GM12872 (cell line): ENCODE results near the gene TAOK1.

Source experiments
- TF ChIP-seq, protein P1 (sequence below): IDR thresholded peaks from 3 replicates; pipeline ENCODE4 v1.5.1; 2011; ENCODE audit warnings: low read depth, mild to moderate bottlenecking, low read length, moderate library complexity; ENCODE audit not compliant: insufficient read depth

Gene TAOK1

DNA sequence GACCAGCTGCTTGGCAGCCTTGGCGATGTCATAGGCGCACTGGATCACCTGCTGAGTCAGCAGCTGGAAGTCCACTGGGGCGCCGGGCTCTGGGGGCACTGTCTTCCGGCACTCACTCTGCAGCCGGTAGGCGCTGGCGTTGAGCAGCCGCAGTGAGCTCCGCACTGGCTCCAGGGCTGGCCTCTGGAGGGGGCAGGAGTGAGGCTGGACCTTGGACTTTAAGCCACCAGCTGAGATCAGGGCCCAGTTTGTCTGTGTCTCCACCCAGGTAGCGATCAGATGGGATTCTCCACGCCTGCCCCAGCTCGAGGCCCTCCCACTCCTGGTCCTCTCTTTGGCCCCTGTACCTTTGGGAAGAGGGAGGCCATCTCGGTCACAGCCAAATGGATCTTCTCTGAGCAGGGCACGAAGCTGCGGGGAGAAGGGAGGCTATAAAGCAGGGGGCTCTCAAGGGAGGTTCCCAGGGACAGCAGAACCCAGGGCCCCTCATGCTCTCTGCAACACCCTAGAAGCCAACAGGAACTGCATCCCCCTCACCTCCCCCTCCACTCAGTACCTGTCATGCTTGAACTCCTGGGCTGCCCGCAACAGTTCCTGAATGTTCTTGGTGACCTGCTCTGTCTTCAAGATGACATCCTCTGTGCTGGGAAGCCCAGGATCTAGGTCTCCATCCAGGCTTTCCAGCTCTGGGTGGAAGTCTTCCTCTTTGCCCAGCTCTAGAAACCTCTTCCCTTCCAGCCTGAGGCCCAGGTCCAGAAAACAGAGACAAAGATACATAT is 184.8 kb downstream of the TAOK1 start:
- TF ChIP-seq, protein P1, sequence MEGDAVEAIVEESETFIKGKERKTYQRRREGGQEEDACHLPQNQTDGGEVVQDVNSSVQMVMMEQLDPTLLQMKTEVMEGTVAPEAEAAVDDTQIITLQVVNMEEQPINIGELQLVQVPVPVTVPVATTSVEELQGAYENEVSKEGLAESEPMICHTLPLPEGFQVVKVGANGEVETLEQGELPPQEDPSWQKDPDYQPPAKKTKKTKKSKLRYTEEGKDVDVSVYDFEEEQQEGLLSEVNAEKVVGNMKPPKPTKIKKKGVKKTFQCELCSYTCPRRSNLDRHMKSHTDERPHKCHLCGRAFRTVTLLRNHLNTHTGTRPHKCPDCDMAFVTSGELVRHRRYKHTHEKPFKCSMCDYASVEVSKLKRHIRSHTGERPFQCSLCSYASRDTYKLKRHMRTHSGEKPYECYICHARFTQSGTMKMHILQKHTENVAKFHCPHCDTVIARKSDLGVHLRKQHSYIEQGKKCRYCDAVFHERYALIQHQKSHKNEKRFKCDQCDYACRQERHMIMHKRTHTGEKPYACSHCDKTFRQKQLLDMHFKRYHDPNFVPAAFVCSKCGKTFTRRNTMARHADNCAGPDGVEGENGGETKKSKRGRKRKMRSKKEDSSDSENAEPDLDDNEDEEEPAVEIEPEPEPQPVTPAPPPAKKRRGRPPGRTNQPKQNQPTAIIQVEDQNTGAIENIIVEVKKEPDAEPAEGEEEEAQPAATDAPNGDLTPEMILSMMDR: no peak

DNA sequence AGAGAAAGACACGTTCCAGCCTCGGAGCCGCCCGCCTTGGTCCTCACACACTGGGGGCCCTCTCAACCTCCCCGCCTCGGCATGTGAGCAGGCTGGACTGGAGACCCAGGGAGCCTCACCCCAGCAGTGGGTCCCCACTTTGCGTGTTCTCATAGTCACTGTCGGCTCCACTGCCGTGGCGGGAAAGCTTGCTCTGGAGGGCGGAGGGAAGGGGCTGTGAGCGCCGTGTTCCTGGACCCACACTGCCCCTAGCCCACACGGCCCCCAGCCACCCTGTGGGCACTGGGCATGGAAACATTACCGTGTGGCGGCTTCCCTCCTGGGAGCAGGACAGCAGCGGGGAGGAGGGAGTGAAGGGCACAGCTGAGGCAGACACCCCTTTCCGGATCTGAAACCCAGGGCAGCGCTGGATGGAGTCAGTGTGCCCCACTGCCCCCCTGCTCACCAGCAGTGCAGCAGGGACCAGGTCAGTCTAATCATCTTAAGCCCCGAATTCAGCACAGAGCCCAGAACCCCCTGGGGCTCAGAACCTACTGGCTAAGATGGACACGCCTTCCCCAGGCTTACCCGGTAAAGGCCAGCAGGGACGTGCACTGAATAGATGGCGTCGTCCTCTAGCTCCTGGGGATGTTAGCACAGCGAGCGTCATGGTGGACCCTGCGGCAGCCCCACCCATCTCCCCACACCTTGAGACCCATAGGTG is 185.5 kb downstream of the TAOK1 start:
- TF ChIP-seq, protein P1: no peak

DNA sequence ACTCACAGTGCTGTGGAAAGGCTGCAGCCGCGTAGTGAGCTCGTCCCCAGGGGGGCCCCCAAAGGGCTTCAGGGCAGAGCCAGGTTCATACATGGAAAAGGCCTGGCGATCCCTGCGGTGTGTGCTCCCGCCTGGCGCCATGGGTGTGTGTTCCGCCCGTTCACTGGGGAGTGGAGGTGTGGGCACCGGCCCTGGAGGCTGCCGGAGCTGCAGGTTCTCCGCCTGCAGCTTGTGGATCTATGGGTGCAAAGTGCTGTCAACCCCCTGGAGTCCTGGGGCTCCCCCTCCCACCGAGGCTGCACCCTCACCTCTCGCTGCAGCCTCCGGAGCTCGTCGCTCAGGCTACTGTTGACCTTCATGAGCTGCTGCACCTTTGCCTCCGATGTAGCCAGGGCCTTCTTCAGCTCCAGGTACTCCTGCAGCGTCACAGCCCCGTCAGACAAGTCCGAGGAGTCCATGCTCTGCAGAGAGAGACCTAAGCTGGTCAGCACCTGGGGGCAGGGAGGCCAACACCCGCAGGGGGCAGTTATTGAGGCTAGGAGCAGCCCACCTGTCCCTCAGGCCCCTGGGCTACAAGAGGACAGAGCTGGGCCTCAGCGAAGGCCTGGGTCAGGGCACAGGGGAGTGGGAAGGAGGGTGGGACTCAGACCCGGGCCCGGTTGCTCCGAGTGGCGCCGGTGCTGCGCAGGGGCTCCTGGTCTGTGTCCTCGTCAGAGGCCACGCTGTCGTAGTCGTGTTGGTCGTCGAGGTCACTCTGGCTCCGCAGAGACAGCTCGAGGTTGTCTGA is 186.2 kb downstream of the TAOK1 start:
- TF ChIP-seq, protein P1: no peak

DNA sequence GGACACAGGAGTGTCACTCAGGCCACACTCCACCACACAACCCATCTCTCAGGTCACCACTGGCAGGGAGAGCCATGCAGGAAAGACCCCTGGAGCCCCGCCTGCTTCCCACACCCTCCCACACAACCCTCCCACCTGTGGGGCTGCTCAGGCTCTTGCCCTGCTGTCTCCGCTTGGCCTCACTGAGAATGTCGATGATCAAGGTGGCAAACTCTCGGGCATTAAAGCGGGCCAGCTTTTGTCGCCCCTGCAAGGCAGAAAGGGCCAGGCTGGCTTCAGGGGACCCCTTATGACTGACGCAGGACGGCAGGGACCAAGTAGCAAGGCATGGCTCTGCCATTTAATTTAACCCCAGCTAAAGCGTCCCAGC is 186.8 kb downstream of the TAOK1 start:
- TF ChIP-seq, protein P1: no peak

DNA sequence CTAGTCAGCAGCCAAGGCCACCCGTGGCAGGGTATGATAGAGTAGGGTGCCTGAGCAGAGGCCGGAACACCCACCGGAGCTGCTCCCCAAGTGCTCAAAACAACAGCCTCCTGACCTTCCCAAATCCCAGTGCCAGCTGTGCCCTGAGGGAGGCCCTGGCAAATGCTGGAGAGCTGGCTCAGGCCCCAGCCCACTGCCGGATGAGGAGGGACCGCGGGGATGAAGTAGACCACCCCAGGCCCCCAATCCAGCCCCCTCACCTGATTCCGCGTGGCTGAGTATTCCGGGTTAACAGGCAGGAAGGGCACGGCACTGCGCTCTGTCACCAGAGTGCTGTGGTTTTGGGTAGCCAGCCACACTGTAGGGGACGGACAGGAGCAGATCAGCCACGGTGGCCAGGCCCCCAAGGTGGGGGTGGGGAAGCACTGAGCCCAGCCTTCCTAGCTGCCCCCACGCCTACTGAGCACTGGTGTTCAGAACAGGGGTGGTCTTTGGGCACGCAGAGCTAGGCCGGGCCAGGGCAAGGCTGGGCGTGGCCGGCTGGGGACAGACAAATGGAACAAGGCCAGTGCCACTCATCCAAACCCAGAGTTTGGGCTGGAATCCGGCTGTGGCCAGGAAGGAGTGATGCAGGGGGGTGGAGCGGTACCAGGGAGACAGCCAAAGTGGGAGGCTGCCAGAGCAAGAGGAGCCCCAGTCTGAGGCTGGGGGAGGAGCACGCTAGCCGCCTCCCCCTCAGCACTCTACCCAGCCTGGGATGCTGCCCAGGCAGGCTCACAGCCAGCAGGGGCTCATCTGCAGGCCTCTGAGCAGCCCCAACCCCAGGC is 187.4 kb downstream of the TAOK1 start:
- TF ChIP-seq, protein P1: no peak

DNA sequence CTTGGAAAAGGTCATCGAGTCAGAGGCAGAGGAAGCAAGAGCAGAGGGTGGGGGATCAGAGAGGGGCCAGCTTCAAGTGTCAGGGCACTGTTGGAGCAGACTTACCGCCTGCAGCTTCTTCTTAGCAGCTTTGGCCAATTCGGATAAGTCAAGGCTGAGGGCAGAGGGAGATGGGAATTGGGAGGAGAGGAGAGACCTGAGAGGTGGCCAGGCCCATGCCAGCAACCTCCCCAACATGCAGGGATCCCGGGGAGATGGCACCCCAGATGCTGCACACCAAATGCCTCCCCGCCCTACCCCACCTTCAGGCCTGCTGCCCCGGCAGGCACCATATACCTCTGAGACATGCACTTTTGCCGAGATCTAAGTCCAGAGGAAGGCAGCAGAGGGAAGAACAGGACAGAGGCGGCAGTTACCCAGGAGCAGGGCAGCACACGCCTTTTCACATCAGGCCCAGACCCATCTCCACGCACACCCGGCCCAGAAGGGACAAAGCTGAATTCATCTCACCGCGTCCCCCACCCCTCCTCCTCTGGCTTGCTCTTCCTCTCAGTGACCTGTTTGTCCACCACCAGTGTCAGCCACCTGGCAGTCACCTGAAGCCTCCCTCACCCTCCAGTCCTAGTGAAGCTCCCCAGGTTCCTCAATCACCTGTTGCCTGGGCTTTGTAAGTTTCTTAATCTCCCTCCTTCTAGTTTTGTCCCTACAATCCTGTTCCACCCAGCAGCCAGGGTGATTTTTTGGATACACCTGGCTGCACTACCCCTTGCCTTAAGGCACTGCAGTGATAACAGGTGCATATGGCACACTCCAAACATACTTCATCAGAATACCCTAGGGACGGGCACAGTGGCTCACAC is 188.7 kb downstream of the TAOK1 start:
- TF ChIP-seq, protein P1: no peak
